Raji (cell line): ENCODE measurements around the gene ADAMTS19.

ENCODE experiments used
- POLR2A ChIP-seq: IDR thresholded peaks from 2 replicates; pipeline ENCODE4 v1.6.1; 2011; ENCODE audit warnings: low read depth, low read length, control low read depth; ENCODE audit not compliant: insufficient read depth

Gene ADAMTS19, protein sequence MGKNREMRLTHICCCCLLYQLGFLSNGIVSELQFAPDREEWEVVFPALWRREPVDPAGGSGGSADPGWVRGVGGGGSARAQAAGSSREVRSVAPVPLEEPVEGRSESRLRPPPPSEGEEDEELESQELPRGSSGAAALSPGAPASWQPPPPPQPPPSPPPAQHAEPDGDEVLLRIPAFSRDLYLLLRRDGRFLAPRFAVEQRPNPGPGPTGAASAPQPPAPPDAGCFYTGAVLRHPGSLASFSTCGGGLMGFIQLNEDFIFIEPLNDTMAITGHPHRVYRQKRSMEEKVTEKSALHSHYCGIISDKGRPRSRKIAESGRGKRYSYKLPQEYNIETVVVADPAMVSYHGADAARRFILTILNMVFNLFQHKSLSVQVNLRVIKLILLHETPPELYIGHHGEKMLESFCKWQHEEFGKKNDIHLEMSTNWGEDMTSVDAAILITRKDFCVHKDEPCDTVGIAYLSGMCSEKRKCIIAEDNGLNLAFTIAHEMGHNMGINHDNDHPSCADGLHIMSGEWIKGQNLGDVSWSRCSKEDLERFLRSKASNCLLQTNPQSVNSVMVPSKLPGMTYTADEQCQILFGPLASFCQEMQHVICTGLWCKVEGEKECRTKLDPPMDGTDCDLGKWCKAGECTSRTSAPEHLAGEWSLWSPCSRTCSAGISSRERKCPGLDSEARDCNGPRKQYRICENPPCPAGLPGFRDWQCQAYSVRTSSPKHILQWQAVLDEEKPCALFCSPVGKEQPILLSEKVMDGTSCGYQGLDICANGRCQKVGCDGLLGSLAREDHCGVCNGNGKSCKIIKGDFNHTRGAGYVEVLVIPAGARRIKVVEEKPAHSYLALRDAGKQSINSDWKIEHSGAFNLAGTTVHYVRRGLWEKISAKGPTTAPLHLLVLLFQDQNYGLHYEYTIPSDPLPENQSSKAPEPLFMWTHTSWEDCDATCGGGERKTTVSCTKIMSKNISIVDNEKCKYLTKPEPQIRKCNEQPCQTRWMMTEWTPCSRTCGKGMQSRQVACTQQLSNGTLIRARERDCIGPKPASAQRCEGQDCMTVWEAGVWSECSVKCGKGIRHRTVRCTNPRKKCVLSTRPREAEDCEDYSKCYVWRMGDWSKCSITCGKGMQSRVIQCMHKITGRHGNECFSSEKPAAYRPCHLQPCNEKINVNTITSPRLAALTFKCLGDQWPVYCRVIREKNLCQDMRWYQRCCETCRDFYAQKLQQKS

DNA sequence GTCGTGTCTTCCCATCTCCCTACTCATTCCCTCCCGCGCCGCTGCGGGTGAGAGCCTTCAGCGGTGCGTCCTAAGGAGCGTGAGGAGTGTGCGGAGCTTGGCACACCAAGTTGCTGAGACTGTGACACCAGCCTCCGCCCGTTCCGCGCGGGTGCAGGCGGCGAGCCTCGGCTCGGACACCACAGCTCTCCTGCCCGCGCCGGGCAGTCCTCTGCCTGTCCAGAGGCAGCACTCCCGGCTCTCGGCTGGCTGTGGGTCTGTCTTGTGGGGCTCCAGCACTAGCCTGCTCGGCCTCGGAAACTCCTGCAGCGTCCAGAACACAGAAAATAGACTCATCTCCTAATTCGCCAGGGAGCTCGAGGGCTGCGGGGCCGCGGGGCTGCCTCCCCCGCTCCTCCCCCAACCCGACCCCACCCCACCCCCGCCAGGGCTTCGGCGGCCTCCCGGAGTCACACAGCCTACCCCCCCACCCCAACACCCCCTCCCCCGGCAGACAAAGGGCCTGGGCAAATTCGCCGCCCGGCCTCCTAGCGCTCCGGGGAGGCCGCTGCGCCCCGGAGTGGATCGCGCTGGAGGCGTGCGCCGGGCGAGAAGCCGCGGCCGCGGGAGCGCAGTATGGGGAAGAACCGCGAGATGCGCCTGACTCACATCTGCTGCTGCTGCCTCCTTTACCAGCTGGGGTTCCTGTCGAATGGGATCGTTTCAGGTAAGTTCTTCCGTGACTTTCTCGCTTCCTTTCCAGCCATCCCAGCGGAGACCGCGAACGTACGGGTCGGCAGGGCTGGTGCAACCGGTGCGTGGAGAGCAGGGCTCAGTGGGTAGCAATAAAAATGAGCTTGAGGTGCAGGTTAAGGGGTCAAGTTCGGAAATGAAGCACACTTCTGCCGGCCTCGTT, at the start of gene ADAMTS19:
TSS of gene ADAMTS19 (plus strand) at position 522 of the 895 bp plus-strand sequence. CDS start at position 616, 94 bp downstream.
- TF ChIP-seq POLR2A: no peak

DNA sequence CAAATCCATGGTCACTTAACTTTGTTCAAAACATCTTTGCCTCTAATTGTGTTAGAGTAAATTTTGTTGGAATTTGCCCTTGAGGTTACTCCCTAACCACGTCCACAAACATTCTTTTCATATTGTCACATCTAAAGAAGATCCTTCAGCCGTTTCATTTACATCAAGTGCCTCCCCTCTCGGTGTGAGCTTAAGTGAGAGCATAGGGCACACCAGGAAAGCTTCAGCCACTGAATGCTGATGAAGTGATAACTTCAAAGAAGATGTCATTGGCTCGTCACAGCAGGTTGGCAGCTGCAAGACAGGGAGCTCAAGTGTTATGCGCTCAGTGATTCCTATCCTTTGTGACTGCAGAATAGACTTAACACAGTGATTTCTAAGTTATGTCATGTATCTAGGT, 49.6 kb upstream of the ADAMTS19 start:
- TF ChIP-seq POLR2A: no peak

DNA sequence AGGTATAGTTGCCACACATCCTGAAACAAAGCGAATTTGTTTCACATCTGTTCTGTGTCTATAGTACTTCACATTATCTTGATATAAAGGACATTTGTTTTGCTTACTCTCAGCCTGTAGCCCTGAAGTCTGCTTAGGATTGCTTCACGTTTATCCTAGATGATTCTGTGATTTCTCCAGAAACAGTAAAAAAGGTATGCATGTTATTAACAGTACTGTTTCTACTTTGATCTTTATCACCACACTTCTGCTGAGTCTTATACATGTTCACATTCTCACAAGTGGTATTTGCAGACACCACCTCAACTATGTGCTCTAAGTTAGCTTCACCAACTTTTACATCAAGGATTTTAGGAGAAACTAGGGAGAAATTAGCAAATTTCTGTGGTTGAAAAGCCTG, 47.4 kb upstream of the ADAMTS19 start:
- no peak for TF ChIP-seq POLR2A

DNA sequence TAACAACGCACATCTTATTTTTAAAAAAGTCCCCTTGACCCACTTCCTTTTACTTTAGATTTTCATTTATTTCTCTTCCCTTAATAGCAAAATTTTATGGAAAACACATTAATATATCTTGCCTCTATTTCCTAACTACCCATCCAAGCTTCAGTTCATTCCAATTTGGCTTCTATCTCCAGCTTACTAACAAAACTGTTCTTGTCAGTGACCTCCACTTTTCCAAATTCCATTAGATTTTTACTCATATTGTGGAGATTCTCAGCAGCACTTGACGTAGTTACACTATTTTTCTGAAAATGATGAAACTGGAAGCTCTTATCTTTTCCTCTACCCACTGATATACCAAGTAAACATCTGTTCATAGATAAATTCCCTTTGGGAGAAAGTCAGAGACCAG, 46.5 kb upstream of the ADAMTS19 start:
- no peak for TF ChIP-seq POLR2A

DNA sequence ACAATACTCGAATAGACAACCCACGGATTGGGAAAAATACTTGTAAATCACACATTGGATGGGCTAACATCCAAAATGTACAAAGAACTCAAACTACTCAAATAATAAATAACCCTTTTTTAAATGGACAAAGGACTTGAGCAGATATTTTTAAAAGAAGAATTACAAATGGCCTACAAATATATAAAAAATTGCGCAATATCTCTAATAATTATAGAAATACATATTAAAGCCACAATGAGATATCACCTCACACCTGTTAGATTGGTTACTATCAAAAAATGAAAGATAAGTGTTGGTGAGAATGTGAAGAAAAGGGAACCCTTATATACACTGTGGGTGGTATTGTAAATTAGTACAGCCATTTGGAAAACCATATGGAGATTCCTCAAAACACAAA, 40.8 kb upstream of the ADAMTS19 start:
- TF ChIP-seq POLR2A: no peak

DNA sequence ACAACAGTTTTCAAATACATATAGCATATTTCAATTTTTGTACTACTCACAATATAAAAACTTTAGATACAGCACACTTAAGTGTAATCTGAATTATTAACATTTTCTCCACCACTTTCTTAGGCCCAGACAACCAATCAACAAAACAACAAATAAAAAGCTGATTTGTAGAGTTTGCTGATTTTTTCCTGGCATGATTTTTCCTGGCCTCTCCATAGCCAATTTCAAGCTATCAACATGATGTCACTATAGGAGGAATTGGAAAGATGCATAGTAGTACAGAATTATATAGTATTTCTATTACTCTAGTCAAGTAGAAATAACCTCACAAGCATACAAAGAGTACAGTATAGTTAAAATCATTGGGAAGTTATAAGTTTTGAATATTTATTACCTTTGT, 35.1 kb upstream of the ADAMTS19 start:
- TF ChIP-seq POLR2A: no peak

DNA sequence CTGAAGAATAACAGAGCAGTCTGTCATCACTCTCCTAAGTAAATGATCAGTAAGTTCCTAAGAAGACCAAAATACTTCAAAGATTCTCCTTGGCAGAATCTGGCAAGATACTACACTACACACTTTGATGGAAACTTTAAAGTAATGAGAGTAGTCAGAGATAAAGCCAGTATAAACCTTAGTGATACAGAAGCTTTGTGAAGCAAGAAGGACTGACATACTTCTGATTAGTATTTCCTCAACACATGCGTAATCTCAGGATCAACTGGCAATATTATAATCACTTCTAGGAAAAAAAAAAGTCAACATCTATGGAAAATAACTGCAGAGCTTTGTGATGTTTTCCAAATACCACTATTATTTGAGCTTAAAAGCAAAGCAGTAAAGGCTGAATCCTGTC, 34.0 kb upstream of the ADAMTS19 start:
- TF ChIP-seq POLR2A: no peak

DNA sequence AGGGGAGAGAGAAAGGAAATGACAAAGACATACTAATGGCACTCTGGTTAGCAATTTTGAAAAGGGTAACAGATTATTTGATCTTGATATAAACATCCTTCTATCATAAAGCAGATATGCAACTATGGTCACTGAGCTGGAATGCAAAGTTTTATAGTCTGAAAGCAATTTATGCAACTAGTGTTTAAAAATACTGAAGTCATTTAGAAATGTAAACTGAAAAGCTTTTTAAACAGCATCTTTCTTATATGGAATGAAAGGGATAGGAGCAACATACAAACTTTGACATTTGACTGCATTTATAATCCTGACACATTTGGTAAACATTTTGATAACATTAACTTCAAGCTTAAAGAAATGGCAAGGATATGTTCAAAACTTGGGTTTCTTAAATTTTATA, 28.7 kb upstream of the ADAMTS19 start:
- TF ChIP-seq POLR2A: no peak

DNA sequence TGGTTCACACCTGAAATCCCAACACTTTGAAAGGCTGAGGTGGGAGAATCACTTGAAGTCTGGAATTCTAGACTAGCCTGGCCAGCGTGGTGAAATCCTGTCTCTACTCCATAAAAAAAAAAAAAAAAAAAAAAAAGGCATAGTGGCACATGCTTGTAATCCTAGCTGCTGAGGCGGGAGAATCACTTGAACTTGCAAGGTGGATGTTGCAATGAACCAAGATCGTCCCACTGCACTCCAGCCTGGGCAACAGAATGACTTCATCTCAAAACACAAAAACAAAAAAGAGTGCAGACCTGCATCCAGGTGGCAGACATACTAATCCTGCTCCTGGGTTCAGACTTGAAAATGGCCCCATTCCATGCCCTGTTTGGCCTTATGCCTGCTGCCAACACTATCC, 21.8 kb upstream of the ADAMTS19 start:
- TF ChIP-seq POLR2A: no peak

DNA sequence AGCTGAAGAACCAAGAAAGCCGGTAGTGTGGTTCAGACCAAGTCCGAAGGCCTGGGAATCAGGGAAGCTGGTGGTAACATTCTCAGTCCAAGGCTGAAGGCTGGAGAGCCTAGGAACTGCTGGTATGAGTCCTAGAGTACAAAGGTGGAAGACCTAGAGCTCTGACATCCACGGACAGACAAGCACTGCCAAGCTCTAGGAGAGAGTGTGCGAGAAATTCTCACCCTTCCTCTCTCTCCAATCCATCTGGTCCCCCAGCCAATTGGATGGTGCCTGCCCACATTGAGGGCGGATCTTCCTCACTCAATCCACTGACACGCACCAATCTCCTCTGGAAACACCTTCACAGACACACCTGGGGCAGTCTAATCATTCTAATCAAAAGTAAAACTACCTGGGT, 19.7 kb upstream of the ADAMTS19 start:
- no peak for TF ChIP-seq POLR2A

DNA sequence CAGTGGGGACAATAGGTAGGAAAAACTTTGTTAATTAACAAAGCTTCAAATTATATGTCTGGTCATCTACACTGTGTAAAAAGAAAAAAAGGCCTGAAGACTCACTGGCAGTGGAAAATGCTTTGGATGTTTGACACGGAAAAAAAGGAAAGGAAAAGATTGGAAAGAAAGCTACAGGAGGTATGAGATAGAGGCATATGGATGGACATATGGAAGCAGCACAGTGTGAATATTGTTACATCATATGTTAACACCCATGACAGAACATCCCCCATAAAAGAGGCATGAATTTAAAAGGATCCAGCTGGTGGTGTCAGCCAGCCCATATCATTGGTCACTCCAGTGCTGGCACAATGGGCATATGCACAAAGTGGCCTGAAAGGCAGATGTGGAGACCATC, 19.0 kb upstream of the ADAMTS19 start:
- no peak for TF ChIP-seq POLR2A

DNA sequence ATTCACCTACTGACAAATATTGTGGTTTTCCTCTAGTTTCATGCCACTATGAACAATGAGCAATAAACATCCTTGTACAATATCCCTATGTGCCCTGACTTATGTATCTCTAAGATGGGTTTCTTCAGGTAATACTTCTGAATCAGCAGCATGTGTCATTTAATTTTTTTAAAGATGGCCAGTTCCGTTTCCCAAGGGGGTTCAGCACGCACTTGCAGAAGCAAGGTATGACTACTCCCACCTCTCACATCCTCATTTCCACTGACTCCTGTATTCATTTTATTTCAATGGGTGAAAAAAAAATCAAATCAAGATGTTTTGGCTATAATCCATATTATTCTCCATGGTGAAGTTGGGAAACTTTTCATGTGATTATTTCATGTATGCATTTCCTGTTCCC, 14.7 kb upstream of the ADAMTS19 start:
- no peak for TF ChIP-seq POLR2A

DNA sequence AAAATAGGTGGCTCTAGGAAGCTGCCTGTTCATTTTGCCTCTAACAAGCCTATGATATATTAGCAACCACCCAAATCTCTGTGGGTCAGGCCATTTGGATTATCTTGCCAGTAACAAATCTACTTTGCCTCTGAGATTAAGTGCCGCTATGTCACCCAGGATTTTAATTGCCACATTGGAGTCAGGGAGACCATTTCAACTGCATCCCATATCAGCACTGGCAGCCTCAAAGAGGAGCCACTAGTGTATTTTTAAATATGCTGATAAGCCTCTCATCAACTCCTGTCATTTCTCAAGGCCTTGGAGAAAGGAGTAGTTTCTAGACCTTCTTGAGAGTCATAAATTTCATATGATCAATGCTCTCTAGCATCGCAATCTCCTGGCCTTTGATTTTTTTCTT, 12.1 kb upstream of the ADAMTS19 start:
- TF ChIP-seq POLR2A: no peak

DNA sequence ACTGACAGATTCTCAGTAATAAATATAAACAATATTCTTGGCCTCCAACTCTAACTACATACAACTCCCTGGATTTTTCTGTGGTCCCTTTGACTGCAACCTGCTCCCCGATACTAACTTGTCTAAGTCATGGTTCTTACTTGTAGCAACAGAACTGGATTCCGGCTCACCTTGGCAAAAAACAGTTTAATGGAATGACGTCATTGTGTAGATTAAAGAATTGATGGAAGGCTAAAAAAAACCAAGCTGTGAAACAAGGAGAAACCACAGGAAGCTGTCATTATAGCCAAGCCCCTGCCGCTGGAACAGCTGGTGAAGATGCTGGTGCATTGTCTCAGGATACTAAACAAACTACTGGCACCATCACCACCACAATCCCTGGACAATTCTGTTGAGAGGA, 11.4 kb upstream of the ADAMTS19 start:
- no peak for TF ChIP-seq POLR2A

DNA sequence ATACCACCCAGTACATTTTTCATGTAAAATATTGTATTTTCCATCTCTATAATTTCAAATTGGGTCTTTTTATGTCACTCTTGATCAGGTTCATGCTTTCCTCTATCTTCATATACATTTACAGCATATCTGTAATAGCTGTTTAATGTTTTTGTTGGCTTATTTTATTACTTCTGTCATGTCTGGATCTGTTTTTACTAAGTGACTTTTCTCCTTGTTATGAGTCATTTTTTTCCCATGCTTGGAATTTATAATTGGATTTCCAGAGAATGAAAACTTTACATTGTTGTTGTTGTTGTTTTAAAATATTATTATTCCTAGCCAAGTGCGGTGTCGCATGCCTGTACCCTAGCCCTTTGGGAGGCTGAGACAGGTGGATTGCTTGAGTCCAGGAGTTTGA, 5.6 kb upstream of the ADAMTS19 start:
- TF ChIP-seq POLR2A: no peak

DNA sequence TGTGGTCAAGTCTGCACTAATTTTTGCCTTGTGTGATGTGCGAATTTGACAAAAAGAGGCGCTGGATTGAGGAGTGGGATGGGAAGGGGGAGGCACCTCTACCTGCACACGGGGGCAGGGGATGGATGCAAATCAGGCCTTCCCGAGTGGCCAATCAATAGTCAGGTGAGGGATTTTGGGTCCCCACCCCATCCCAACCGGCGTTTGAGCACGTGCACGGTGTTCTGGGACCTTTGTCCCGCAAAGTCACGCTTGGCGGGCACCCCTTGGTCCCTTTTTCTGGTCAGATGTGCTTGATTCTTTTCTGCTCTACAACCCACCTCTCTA, 685 bp upstream of the ADAMTS19 start:
- TF ChIP-seq POLR2A: no peak

DNA sequence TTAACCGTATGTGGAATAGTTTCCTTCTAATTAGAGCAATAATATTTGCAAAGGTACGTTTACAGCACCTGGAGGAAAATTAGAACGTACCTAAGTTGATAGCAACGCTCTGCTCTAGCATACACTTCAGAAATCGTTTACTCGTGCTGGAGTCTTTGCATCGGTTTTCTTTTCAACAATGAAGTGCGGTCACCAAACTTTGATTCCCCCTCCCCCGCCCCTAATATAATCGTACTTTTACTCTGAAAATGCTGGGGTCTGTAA, 506 bp downstream of the ADAMTS19 start:
- no peak for TF ChIP-seq POLR2A
